Measurements from ENCODE around the gene MFSD12. TPM values are rescaled to one million over a fixed set of nuclear protein-coding genes. Genes with fewer than 3 reads are reported as not detected.
"Not testable (repeated sequence)": the region's sequence is repeated elsewhere in the genome, so short reads cannot be mapped to it uniquely, and the experiment has no call there.

Gene MFSD12
- total and polyA plus RNA-seq, 4 donors = 9.4 to 43.6 (median 24.6) TPM

DNA sequence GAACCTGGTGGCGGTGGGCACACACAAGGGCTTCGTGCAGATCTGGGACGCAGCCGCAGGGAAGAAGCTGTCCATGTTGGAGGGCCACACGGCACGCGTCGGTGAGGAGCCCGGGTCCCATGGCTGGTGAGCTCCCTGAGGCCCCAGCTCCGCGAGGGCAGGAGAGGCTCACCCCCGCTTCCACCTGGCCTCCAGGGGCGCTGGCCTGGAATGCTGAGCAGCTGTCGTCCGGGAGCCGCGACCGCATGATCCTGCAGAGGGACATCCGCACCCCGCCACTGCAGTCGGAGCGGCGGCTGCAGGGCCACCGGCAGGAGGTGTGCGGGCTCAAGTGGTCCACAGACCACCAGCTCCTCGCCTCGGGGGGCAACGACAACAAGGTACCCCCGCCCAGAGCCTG is 25.7 kb downstream of the MFSD12 start:
- DNase-seq (ENCODE audit: low spot score) = no peak
- TF ChIP-seq HNF4A (conservative IDR thresholded peaks at IDR 0.05) (no peak), YY1 (IDR thresholded peaks at IDR 0.05) (no peak), RAD21 (IDR thresholded peaks at IDR 0.05) (no peak)
- TF ChIP-seq, protein P1, sequence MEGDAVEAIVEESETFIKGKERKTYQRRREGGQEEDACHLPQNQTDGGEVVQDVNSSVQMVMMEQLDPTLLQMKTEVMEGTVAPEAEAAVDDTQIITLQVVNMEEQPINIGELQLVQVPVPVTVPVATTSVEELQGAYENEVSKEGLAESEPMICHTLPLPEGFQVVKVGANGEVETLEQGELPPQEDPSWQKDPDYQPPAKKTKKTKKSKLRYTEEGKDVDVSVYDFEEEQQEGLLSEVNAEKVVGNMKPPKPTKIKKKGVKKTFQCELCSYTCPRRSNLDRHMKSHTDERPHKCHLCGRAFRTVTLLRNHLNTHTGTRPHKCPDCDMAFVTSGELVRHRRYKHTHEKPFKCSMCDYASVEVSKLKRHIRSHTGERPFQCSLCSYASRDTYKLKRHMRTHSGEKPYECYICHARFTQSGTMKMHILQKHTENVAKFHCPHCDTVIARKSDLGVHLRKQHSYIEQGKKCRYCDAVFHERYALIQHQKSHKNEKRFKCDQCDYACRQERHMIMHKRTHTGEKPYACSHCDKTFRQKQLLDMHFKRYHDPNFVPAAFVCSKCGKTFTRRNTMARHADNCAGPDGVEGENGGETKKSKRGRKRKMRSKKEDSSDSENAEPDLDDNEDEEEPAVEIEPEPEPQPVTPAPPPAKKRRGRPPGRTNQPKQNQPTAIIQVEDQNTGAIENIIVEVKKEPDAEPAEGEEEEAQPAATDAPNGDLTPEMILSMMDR (IDR thresholded peaks at IDR 0.05; ENCODE audit: low read depth, low read length, missing input control) = no peak
- Histone ChIP-seq H3K27ac (ENCODE audit: low read depth in 1 of 2, low read length in 2 of 2) (no peak overlapping the region), H3K36me3 (ENCODE audit: control insufficient read depth in 4 of 4, insufficient read depth in 3 of 4, low read depth in 1 of 4, low read length in 3 of 4) (peaks cover 15 to 73% (median 34%) of the 10 kb centered on the region in 4 donors), H3K9ac (ENCODE audit: low read depth in 1 of 2, low read length in 2 of 2) (no peak overlapping the region), H3K4me3 (ENCODE audit: low read depth in 1 of 3, low read length in 3 of 3) (no peak overlapping the region), H3K4me1 (ENCODE audit: control insufficient read depth in 4 of 4, insufficient read depth in 4 of 4, low read length in 3 of 4) (no peaks in the 10 kb centered on the region), H3K27me3 (ENCODE audit: control insufficient read depth in 4 of 4, insufficient read depth in 4 of 4, low read length in 3 of 4) (no peaks in the 10 kb centered on the region), H3K9me3 (ENCODE audit: control insufficient read depth in 4 of 4, low read length in 3 of 4) (no peaks in the 10 kb centered on the region)
- WGBS = 96% methylated on average over 29 of the region's 29 CpGs

DNA sequence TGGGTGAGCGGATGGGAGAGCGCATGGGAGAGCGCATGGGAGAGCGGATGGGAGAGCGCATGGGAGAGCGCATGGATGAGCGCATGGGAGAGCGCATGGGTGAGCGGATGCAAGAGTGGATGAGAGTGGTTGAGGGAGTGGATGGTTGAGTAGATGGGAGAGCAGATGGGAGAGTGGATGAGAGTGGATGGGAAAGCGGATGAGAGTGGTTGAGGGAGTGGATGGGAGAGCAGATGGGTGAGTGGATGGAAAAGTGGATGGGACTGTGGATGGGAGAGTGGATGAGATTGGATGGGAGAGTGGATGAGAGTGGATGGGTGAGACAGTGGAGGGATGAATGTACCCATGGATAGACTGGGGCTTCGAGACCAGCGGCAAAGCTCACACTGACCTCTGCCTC is 27.0 kb downstream of the MFSD12 start:
- no peak overlapping the region for H3K9ac ChIP-seq (ENCODE audit: low read depth in 1 of 2, low read length in 2 of 2)
- no peaks in the 10 kb centered on the region for H3K4me1 ChIP-seq (ENCODE audit: control insufficient read depth in 4 of 4, insufficient read depth in 4 of 4, low read length in 3 of 4)
- H3K9me3 ChIP-seq (ENCODE audit: control insufficient read depth in 4 of 4, low read length in 3 of 4) = no peaks in the 10 kb centered on the region
- over 99% methylated on average over 12 of the region's 12 CpGs for WGBS
- DNase-seq (ENCODE audit: low spot score) = no peak
- H3K4me3 ChIP-seq (ENCODE audit: low read depth in 1 of 3, low read length in 3 of 3) = no peak overlapping the region
- no peaks in the 10 kb centered on the region for H3K27me3 ChIP-seq (ENCODE audit: control insufficient read depth in 4 of 4, insufficient read depth in 4 of 4, low read length in 3 of 4)
- H3K27ac ChIP-seq (ENCODE audit: low read depth in 1 of 2, low read length in 2 of 2) = no peak overlapping the region
- peaks cover 16 to 75% (median 34%) of the 10 kb centered on the region in 4 donors for H3K36me3 ChIP-seq (ENCODE audit: control insufficient read depth in 4 of 4, insufficient read depth in 3 of 4, low read depth in 1 of 4, low read length in 3 of 4)
- TF ChIP-seq, protein P2, sequence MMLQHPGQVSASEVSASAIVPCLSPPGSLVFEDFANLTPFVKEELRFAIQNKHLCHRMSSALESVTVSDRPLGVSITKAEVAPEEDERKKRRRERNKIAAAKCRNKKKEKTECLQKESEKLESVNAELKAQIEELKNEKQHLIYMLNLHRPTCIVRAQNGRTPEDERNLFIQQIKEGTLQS (IDR thresholded peaks at IDR 0.05) = no peak
- TF ChIP-seq, protein P3, sequence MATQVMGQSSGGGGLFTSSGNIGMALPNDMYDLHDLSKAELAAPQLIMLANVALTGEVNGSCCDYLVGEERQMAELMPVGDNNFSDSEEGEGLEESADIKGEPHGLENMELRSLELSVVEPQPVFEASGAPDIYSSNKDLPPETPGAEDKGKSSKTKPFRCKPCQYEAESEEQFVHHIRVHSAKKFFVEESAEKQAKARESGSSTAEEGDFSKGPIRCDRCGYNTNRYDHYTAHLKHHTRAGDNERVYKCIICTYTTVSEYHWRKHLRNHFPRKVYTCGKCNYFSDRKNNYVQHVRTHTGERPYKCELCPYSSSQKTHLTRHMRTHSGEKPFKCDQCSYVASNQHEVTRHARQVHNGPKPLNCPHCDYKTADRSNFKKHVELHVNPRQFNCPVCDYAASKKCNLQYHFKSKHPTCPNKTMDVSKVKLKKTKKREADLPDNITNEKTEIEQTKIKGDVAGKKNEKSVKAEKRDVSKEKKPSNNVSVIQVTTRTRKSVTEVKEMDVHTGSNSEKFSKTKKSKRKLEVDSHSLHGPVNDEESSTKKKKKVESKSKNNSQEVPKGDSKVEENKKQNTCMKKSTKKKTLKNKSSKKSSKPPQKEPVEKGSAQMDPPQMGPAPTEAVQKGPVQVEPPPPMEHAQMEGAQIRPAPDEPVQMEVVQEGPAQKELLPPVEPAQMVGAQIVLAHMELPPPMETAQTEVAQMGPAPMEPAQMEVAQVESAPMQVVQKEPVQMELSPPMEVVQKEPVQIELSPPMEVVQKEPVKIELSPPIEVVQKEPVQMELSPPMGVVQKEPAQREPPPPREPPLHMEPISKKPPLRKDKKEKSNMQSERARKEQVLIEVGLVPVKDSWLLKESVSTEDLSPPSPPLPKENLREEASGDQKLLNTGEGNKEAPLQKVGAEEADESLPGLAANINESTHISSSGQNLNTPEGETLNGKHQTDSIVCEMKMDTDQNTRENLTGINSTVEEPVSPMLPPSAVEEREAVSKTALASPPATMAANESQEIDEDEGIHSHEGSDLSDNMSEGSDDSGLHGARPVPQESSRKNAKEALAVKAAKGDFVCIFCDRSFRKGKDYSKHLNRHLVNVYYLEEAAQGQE (IDR thresholded peaks at IDR 0.05) = no peak
- no peak for TF ChIP-seq YY1 (IDR thresholded peaks at IDR 0.05)
- TF ChIP-seq FOXA1 (IDR thresholded peaks at IDR 0.05) = no peak
- TF ChIP-seq RXRA (IDR thresholded peaks at IDR 0.05) = no peak
- TF ChIP-seq GABPA (IDR thresholded peaks at IDR 0.05 in 1 of 2, conservative IDR thresholded peaks at IDR 0.05 in 1 of 2) = no peak
- TF ChIP-seq RAD21 (IDR thresholded peaks at IDR 0.05) = no peak

DNA sequence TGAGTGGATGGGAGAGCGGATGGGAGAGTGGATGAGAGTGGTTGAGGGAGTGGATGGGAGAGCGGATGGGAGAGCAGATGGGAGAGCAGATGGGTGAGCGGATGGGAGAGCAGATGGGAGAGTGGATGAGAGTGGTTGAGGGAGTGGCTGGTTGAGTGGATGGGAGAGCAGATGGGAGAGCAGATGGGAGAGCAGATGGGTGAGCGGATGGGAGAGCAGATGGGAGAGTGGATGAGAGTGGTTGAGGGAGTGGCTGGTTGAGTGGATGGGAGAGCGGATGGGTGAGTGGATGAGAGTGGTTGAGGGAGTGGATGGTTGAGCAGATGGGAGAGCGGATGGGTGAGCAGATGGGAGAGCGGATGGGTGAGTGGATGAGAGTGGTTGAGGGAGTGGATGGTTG is 28.1 kb downstream of the MFSD12 start:
- H3K4me1 ChIP-seq (ENCODE audit: control insufficient read depth in 4 of 4, insufficient read depth in 4 of 4, low read length in 3 of 4); DNase-seq (ENCODE audit: low spot score); H3K9me3 ChIP-seq (ENCODE audit: control insufficient read depth in 4 of 4, low read length in 3 of 4); H3K9ac ChIP-seq (ENCODE audit: low read depth in 1 of 2, low read length in 2 of 2); H3K4me3 ChIP-seq (ENCODE audit: low read depth in 1 of 3, low read length in 3 of 3); H3K27ac ChIP-seq (ENCODE audit: low read depth in 1 of 2, low read length in 2 of 2); H3K27me3 ChIP-seq (ENCODE audit: control insufficient read depth in 4 of 4, insufficient read depth in 4 of 4, low read length in 3 of 4): not testable (repeated sequence)
- 99% methylated on average over 7 of the region's 7 CpGs for WGBS
- peaks cover 12 to 69% (median 33%) of the 10 kb centered on the region in 4 donors for H3K36me3 ChIP-seq (ENCODE audit: control insufficient read depth in 4 of 4, insufficient read depth in 3 of 4, low read depth in 1 of 4, low read length in 3 of 4)

All from liver (tissue), 9 donors.